GM19467 (cell line): Measurements from ENCODE around the gene TPI1.
"Not testable (repeated sequence)": the region's sequence is repeated elsewhere in the genome, so short reads cannot be mapped to it uniquely, and the experiment has no call there.

Experiments used
- ATAC-seq: cut with Tn5 transposase; IDR thresholded peaks from one replicate; pipeline ENCODE4 v1.9.1; 2021; ENCODE audit warnings: mild to moderate bottlenecking, moderate library complexity; ENCODE audit not compliant: unreplicated experiment

TPI1 gene

DNA sequence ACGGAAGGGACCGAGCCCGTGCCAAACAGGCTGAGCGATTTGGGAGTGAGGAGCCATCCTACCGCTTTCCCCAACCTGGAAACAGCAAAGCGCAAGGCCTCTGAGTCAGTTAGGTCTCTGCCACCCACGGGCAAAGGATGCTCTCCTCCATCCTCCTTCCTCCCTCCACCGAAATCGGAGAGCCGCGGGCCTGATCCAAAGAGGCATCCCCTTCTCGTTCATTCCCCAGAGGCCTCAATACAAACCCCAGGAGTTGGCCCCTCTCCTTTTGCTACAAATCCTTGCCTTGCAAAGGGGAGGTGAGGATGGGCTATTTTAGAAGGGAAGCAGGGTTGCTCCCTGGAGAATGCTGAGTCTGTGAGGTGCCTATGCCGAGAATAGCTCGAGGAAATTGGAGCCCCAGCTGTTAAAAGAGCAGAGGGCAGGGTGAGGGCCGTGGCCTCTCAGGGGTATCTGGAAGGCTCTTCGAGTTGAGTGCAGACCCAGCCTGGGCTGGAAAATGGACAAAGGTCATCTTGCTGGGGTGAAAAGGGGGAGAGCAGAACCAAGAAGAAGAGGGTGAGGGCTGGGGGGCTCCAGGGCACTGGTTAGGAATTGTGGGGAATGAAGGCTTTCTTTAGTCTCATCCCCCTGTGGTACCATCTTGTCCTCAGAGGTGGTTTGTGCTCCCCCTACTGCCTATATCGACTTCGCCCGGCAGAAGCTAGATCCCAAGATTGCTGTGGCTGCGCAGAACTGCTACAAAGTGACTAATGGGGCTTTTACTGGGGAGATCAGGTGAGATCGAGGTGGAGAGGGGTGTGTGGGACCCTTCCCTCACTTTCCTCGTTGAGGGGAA is 1.1 kb downstream of the TPI1 start:
- ATAC-seq, result no peak

DNA sequence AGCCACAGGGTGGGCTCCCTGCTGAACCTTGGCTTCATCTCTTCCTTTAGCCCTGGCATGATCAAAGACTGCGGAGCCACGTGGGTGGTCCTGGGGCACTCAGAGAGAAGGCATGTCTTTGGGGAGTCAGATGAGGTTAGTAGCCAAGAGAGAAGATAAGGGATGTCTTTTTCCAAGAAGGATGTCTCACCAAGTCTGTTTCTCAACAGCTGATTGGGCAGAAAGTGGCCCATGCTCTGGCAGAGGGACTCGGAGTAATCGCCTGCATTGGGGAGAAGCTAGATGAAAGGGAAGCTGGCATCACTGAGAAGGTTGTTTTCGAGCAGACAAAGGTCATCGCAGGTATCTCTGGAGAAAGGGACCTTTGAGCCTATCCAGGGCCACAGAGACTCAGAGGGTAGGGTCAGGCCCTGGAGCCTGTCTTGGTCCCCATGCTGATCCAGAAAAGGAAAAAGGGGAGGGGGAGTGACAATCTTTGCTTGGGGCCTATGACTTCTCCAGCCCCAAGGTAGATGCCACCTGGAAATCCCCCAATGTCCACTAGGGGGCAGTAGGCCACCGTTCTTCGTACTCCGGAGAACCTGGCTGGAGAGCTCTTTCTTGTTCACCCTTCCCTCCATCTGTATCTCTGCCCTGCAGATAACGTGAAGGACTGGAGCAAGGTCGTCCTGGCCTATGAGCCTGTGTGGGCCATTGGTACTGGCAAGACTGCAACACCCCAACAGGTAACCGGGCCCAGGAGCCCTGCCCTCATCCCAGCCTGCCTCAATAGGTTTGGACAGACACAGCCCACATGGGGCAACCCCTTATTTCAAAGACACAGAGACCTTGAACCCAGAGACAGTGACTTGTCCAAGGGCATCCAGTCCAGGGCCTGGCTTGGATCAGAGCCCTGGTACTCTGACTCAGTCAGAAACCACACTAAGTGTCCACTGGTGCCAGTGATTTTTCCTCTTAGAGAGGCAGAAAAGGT is 2.0 kb downstream of the TPI1 start:
- no peak for ATAC-seq

GRCh38 chr12:6870304-6870703 is 3.0 kb downstream of the TPI1 start:
- ATAC-seq, result not testable (repeated sequence)

DNA sequence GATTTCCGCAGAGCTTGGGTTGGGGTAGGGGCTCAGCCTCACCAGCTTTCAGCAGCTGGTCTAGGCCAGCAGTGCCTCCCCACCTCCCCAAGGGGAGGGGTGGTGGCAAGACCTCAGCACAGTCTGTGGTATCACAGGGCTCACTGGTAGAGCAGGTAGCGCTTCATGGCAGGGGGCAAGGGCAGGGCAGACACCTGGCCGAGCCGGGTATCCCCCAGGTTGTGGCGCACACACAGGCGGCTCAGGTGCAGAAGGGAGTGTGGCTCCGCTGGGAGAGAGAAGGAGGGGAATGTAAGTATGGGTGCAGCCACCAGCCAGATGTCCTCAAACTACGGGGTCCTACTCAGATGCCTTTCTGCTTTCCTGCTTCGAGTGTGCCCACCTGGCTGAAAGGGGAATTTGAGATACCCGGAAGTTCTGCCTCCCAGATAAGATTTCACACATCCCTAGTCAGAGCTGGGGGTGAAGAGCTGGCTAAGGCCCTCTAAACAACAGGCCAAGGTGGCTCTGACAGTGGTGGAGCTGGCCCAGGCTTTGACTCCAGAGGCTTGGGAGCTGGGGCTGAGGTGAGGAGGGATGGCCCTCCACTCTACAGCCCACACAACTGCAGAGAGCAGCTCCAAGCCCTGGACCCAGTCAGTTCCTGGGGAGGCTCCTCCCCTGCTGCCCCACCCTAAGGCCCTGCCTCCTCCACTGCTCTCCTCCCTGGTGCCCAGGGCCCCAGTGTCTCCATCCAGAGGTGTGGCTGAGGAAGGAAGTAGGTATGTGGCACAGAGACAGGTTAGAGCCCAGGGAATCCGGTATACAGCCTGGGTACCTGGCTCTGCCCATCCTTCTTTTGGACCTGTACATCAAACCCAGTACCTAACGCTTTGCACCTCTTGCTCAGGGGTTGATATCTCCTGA is 4.0 kb downstream of the TPI1 start:
- ATAC-seq, result no peak

- ATAC-seq, result no peak
These were observed 5.0 kb downstream of the TPI1 start for GRCh38 chr12:6872073-6873048.

- ATAC-seq, result peak; percentile 71
These were observed 6.0 kb downstream of the TPI1 start, which contains the start of gene SPSB2 for GRCh38 chr12:6873094-6874014. SPSB2 (minus strand) TSS chr12:6873303; CDS start chr12:6872901, 402 bp downstream.

DNA sequence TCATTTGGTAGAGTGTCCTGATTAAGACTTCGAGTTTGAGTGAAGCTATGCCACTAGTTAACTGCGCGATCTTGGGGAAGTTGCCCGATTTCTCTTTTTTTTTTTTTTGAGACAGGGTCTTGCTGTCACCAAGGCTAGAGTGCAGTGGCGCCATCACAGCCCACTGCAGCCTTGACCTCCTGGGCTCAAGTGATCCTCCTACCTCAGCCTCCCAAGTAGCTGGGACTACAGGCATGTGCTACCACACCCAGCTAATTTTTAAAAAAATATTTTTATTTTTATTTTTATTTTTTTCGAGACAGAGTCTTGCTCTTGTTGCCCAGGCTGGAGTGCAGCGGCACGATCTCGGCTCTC is 6.7 kb downstream of the TPI1 start:
- not testable (repeated sequence) for ATAC-seq

DNA sequence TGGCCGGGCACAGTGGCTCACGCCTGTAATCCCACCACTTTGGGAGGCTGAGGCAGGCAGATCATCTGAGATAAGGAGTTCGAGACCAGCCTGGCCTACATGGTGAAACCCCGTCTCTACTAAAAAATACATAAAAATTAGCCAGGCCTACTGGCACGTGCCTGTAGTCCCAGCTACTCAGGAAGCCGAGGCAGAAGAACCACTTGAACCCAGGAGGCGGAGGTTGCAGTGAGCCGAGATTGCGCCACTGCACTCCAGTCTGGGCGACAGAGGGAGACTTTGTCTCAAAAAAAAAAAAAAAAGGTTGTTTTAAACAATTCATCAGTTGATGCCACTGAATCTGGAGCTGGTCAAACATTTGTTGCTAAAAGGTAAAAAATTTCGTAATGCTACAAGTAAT is 12.5 kb downstream of the TPI1 start:
- not testable (repeated sequence) for ATAC-seq

DNA sequence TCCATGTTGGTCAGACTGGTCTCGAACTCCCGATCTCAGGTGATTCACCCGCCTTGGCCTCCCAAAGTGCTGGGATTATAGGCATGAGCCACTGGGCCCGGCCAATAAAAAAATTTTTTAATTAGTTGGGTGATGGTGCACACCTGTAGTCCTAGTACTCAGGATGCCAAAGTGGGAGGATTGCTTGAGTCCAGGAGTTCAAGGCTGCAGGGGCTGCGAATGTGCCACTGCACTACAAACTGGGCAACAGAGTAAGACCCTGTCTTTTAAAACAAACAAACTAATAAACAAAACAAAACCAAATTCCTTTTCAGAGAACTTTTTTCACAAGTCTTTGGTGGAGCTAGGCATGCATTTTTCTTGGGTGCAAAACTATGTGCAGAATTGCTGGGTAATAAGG is 15.9 kb downstream of the TPI1 start:
- no peak for ATAC-seq

DNA sequence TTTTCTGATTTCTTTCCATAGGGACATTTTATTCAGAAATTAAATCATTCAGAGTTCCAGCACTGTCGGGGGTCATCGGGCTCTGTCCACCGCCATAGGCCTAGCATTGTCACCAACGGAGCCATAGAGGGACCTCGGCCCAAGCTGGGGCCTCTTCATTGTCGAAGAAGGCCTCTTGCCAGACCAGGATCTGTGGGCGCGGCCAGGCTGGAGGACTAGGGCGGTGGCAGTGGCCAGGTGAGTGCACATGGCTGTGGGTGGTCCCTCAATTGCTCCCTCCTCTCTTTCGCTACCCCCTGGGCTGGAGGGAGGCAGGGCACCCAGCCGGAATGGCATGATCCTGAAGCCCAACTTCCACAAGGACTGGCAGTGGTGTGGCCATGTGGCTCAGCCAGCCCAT is 16.4 kb downstream of the TPI1 start:
- no peak for ATAC-seq

GRCh38 chr12:6884539-6884938 is 17.2 kb downstream of the TPI1 start:
- ATAC-seq, result no peak

GRCh38 chr12:6886206-6886999 is 19.1 kb downstream of the TPI1 start:
- ATAC-seq, result not testable (repeated sequence)

GRCh38 chr12:6887460-6887859 is 20.1 kb downstream of the TPI1 start:
- ATAC-seq, result no peak

GRCh38 chr12:6888360-6888759 is 21.0 kb downstream of the TPI1 start:
- ATAC-seq, result no peak

GRCh38 chr12:6888794-6889193 is 21.5 kb downstream of the TPI1 start:
- not testable (repeated sequence) for ATAC-seq

DNA sequence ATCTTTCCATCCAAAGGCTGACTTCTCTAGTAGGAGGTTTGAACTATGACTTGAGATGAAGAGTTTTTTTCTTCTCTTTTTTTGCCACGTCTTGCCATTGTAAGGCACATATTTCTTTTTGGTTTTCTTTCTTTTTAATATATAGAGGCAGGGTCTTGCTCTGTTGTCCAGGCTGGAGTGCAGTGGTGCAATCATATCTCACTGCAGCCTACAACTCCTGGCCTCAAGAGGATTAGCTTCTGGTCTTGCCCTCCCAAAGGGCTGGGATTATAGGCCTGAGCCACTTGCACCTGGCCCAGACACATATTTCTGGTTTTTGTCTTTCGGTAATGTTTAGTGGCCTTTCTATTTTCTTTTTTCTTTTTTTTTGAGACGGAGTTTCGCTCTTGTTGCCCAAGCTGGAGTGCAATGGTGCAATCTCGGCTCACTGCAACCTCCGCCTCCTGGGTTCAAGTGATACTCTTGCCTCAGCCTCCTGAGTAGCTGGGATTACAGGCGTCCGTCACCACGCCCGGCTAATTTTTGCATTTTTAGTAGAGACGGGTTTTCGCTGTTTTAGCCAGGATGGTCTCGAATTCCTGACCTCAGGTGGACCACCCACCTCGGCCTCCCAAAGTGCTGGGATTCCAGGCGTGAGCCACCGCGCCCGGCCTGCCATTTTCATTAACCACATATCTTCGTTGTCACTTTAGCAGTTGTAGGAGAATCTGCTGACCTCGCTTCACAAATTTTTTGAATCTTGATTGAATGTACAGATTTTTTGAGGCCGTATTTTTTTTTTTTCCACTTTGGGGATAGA is 22.6 kb downstream of the TPI1 start:
- not testable (repeated sequence) for ATAC-seq
